Measurements from ENCODE around the gene DOCK8. TPM values are rescaled to one million over a fixed set of nuclear protein-coding genes. Genes with fewer than 3 reads are reported as not detected.

The DOCK8 gene
- total and polyA plus RNA-seq, 2 donors, result 54.5 to 60.4 TPM

DNA sequence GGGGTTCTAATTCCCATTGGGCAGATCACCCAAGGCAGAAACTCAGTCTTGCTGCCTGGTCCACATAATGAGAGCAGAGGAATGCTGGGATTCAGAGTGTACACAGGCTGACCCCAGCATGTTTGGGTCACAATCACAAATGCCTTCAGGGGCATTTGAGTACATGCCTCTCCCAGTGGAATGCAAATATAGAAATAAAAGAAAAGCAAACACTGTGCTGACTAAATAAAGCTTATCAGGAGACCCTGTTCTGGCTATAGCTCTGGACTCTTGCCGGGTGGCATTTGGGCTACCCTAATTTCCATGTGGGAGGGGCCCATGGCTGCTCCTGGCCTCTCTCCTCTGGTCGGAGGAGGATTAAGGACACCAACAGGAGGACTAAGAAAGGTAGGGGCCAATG is 121.4 kb downstream of the DOCK8 start:
- DNase-seq (ENCODE audit: low read depth in 6 of 9, low spot score in 9 of 9), result no peak

DNA sequence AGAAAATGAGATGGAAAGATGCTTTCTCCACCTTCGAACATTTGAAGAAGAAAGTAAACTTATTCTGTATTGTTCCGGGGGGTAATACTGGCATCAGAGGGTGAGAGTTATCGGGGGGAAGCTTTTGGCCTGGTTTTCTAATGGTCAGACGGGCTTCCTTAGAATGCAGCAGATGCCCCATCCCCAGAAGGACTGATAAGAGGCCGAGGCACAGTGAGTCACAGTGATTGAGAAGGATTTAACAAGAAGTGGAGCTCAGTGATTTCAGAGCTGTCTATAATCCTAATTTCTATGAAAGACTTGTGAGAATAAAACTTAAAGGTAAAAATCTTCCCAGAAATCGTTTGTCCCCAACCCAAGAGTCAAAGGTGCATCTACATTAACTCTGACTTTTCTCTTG is 123.9 kb downstream of the DOCK8 start:
- no peaks in the 10 kb centered on the region for H3K9me3 ChIP-seq (ENCODE audit: control insufficient read depth in 2 of 2, insufficient read depth in 1 of 2, low read length in 1 of 2)
- H3K36me3 ChIP-seq (ENCODE audit: control insufficient read depth in 2 of 2, insufficient read depth in 2 of 2, low read length in 1 of 2), result peaks cover 74 to 89% of the 10 kb centered on the region in 2 donors
- H3K4me1 ChIP-seq (ENCODE audit: control insufficient read depth in 2 of 2, insufficient read depth in 2 of 2, low read length in 2 of 2), result no peaks in the 10 kb centered on the region
- no peak overlapping the region for H3K4me3 ChIP-seq (ENCODE audit: low read length in 2 of 2)
- no peak overlapping the region for H3K27ac ChIP-seq (ENCODE audit: low read depth in 1 of 2, low read length in 1 of 2)
- no peak for DNase-seq (ENCODE audit: low read depth in 6 of 9, low spot score in 9 of 9)
- 97% methylated on average over 6 of the region's 6 CpGs for WGBS
- no peaks in the 10 kb centered on the region for H3K27me3 ChIP-seq (ENCODE audit: control insufficient read depth in 2 of 2, insufficient read depth in 1 of 2, low read length in 1 of 2)

More for the DNA sequence above, 121.4 kb downstream of the DOCK8 start:
- WGBS, result 97% methylated on average over 2 of the region's 2 CpGs
- Histone ChIP-seq H3K9me3 (ENCODE audit: control insufficient read depth in 2 of 2, insufficient read depth in 1 of 2, low read length in 1 of 2) (no peaks in the 10 kb centered on the region), H3K4me3 (ENCODE audit: low read length in 2 of 2) (no peak overlapping the region), H3K27me3 (ENCODE audit: control insufficient read depth in 2 of 2, insufficient read depth in 1 of 2, low read length in 1 of 2) (no peaks in the 10 kb centered on the region), H3K36me3 (ENCODE audit: control insufficient read depth in 2 of 2, insufficient read depth in 2 of 2, low read length in 1 of 2) (peaks cover 68 to 88% of the 10 kb centered on the region in 2 donors), H3K4me1 (ENCODE audit: control insufficient read depth in 2 of 2, insufficient read depth in 2 of 2, low read length in 2 of 2) (no peaks in the 10 kb centered on the region), H3K27ac (ENCODE audit: low read depth in 1 of 2, low read length in 1 of 2) (no peak overlapping the region)

DNA sequence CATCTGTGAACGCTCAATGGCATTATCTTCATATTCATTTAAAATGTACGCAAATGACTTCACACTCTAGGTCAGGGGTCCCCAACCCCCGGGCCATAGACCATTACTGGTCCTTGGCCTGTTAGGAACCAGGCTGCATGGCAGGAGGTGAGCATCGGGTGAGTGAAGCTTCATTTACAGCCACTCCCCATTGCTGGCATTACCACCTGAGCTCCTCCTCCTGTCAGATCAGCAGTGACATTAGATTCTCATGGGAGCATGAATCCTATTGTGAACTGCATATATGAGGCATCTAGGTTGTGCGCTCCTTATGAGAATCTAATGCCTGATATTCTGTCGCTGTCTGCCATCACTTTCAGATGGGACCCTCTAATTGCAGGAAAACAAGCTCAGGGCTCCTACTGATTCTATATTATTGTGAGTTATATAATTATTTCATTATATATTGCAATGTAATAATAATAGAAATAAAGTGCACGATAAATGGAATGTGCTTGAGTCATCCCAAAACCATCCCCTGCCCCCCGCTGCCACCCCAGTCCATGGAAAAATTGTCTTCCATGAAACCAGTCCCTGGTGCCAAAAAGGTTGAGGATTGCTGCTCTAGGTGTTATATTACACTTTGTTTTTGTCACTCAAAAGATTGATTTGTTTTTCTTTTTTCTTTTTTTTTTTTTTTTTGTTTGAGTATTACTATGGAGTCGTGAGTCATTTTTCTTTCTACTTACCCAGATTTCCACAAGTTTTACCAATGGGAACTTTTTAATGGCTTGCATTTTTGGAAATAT is 127.2 kb downstream of the DOCK8 start:
- H3K27ac ChIP-seq (ENCODE audit: low read depth in 1 of 2, low read length in 1 of 2), result no peak overlapping the region
- H3K27me3 ChIP-seq (ENCODE audit: control insufficient read depth in 2 of 2, insufficient read depth in 1 of 2, low read length in 1 of 2), result no peaks in the 10 kb centered on the region
- no peaks in the 10 kb centered on the region for H3K9me3 ChIP-seq (ENCODE audit: control insufficient read depth in 2 of 2, insufficient read depth in 1 of 2, low read length in 1 of 2)
- DNase-seq (ENCODE audit: low read depth in 6 of 9, low spot score in 9 of 9), result no peak
- H3K4me1 ChIP-seq (ENCODE audit: control insufficient read depth in 2 of 2, insufficient read depth in 2 of 2, low read length in 2 of 2), result no peaks in the 10 kb centered on the region
- H3K4me3 ChIP-seq (ENCODE audit: low read length in 2 of 2), result no peak overlapping the region
- peaks cover 75 to 87% of the 10 kb centered on the region in 2 donors for H3K36me3 ChIP-seq (ENCODE audit: control insufficient read depth in 2 of 2, insufficient read depth in 2 of 2, low read length in 1 of 2)
- WGBS, result 97% methylated on average over 9 of the region's 9 CpGs

- WGBS, result 96% methylated on average over 4 of the region's 4 CpGs
- peaks cover 73 to 84% of the 10 kb centered on the region in 2 donors for H3K36me3 ChIP-seq (ENCODE audit: control insufficient read depth in 2 of 2, insufficient read depth in 2 of 2, low read length in 1 of 2)
These were observed 129.1 kb downstream of the DOCK8 start for GRCh38 chr9:343773-344172.

GRCh38 chr9:346111-346571 is 131.5 kb downstream of the DOCK8 start:
- DNase-seq (ENCODE audit: low read depth in 6 of 9, low spot score in 9 of 9), result no peak
- H3K36me3 ChIP-seq (ENCODE audit: control insufficient read depth in 2 of 2, insufficient read depth in 2 of 2, low read length in 1 of 2), result peaks cover 76 to 88% of the 10 kb centered on the region in 2 donors
- no peaks in the 10 kb centered on the region for H3K27me3 ChIP-seq (ENCODE audit: control insufficient read depth in 2 of 2, insufficient read depth in 1 of 2, low read length in 1 of 2)
- H3K4me3 ChIP-seq (ENCODE audit: low read length in 2 of 2), result no peak overlapping the region
- H3K27ac ChIP-seq (ENCODE audit: low read depth in 1 of 2, low read length in 1 of 2), result no peak overlapping the region
- 97% methylated on average over 8 of the region's 8 CpGs for WGBS
- H3K4me1 ChIP-seq (ENCODE audit: control insufficient read depth in 2 of 2, insufficient read depth in 2 of 2, low read length in 2 of 2), result no peaks in the 10 kb centered on the region
- H3K9me3 ChIP-seq (ENCODE audit: control insufficient read depth in 2 of 2, insufficient read depth in 1 of 2, low read length in 1 of 2), result no peaks in the 10 kb centered on the region

More at GRCh38 chr9:343773-344172, 129.1 kb downstream of the DOCK8 start:
- no peaks in the 10 kb centered on the region for H3K27me3 ChIP-seq (ENCODE audit: control insufficient read depth in 2 of 2, insufficient read depth in 1 of 2, low read length in 1 of 2)
- no peak for DNase-seq (ENCODE audit: low read depth in 6 of 9, low spot score in 9 of 9)
- H3K4me1 ChIP-seq (ENCODE audit: control insufficient read depth in 2 of 2, insufficient read depth in 2 of 2, low read length in 2 of 2), result no peaks in the 10 kb centered on the region
- no peak overlapping the region for H3K27ac ChIP-seq (ENCODE audit: low read depth in 1 of 2, low read length in 1 of 2)
- H3K9me3 ChIP-seq (ENCODE audit: control insufficient read depth in 2 of 2, insufficient read depth in 1 of 2, low read length in 1 of 2), result no peaks in the 10 kb centered on the region
- no peak overlapping the region for H3K4me3 ChIP-seq (ENCODE audit: low read length in 2 of 2)

DNA sequence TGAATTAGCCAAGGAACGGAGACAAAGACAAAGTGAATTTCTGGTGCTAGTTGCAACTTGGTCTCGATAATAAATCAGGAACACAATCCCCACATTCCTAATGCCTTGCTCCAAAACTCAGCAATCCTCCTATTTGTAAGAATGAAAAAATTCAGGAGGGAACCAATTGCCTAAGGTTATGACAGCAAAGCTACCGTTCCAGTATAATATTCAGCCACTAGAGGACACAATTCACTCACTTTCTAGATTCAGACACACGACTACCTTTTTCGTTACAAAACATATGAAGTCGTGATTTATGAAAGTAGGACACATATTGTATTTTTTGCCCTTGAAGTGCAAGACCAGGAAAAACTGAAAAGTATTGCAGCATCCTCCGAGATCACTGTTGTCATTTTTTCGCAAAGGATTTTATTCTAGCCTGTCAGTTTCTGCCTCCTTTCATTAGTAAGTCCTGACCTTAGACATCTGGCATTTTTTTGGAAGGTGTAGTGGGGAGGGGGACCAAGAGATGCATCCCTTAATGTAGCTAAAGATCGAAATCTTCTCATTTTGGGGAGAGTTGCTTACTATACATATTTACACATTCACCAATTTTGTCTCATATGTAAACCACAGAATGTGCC is 133.1 kb downstream of the DOCK8 start:
- H3K27me3 ChIP-seq (ENCODE audit: control insufficient read depth in 2 of 2, insufficient read depth in 1 of 2, low read length in 1 of 2), result no peaks in the 10 kb centered on the region
- H3K27ac ChIP-seq (ENCODE audit: low read depth in 1 of 2, low read length in 1 of 2), result no peak overlapping the region
- WGBS, result 80% methylated on average over 9 of the region's 9 CpGs
- peaks cover 82 to 88% of the 10 kb centered on the region in 2 donors for H3K36me3 ChIP-seq (ENCODE audit: control insufficient read depth in 2 of 2, insufficient read depth in 2 of 2, low read length in 1 of 2)
- no peaks in the 10 kb centered on the region for H3K9me3 ChIP-seq (ENCODE audit: control insufficient read depth in 2 of 2, insufficient read depth in 1 of 2, low read length in 1 of 2)
- H3K4me3 ChIP-seq (ENCODE audit: low read length in 2 of 2), result no peak overlapping the region
- peak in 2 of 9 donors; percentile 1 to 10 for DNase-seq (ENCODE audit: low read depth in 6 of 9, low spot score in 9 of 9)
- no peaks in the 10 kb centered on the region for H3K4me1 ChIP-seq (ENCODE audit: control insufficient read depth in 2 of 2, insufficient read depth in 2 of 2, low read length in 2 of 2)

DNA sequence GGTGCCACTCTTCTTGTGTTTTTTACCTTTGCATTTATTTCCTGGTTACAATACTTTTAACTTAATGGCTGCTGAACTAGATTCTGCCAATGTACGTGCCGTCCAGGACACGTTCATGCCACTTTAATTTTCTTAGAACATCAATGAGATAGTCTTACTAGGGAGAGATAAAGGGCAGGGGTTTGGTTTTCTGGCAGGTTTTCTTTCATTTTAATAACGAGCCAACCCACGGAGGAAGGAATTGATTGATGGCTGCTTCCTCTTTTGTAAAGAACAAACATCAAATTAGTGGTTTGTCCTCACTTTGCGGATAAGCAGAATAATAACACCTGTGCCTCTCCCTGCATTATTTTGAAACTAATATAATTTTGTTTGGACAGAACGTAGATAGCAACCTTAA is 135.7 kb downstream of the DOCK8 start:
- Histone ChIP-seq H3K9me3 (ENCODE audit: control insufficient read depth in 2 of 2, insufficient read depth in 1 of 2, low read length in 1 of 2) (no peaks in the 10 kb centered on the region), H3K4me1 (ENCODE audit: control insufficient read depth in 2 of 2, insufficient read depth in 2 of 2, low read length in 2 of 2) (peaks cover 0 to 5% of the 10 kb centered on the region in 2 donors), H3K36me3 (ENCODE audit: control insufficient read depth in 2 of 2, insufficient read depth in 2 of 2, low read length in 1 of 2) (peaks cover 69 to 75% of the 10 kb centered on the region in 2 donors), H3K4me3 (ENCODE audit: low read length in 2 of 2) (no peak overlapping the region), H3K27me3 (ENCODE audit: control insufficient read depth in 2 of 2, insufficient read depth in 1 of 2, low read length in 1 of 2) (no peaks in the 10 kb centered on the region), H3K27ac (ENCODE audit: low read depth in 1 of 2, low read length in 1 of 2) (no peak overlapping the region)
- WGBS, result 42% methylated on average over 7 of the region's 7 CpGs
- no peak for DNase-seq (ENCODE audit: low read depth in 6 of 9, low spot score in 9 of 9)

DNA sequence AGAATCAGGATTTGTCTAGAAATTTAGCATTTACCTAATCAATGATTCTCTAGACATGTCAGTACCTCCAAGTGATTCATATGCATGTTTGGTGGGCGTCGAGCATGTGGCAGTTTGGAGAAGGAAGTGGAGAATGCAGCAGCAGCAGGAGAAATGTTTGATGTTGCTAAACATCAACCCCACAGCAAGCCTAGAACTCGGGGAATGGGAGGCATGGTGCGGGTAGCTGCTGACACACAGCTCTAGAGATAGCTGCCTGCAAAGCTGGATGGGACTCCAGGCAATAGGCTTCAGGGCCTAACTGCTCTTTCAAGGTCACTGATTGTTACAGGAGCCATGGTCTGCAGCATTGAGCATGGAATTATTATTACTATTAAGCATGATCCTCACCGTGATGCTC is 137.3 kb downstream of the DOCK8 start:
- no peaks in the 10 kb centered on the region for H3K27me3 ChIP-seq (ENCODE audit: control insufficient read depth in 2 of 2, insufficient read depth in 1 of 2, low read length in 1 of 2)
- peaks cover 56 to 65% of the 10 kb centered on the region in 2 donors for H3K36me3 ChIP-seq (ENCODE audit: control insufficient read depth in 2 of 2, insufficient read depth in 2 of 2, low read length in 1 of 2)
- no peak for DNase-seq (ENCODE audit: low read depth in 6 of 9, low spot score in 9 of 9)
- no peak overlapping the region for H3K4me3 ChIP-seq (ENCODE audit: low read length in 2 of 2)
- 96% methylated on average over 5 of the region's 5 CpGs for WGBS
- H3K27ac ChIP-seq (ENCODE audit: low read depth in 1 of 2, low read length in 1 of 2), result no peak overlapping the region
- H3K4me1 ChIP-seq (ENCODE audit: control insufficient read depth in 2 of 2, insufficient read depth in 2 of 2, low read length in 2 of 2), result peaks cover 0 to 5% of the 10 kb centered on the region in 2 donors
- no peaks in the 10 kb centered on the region for H3K9me3 ChIP-seq (ENCODE audit: control insufficient read depth in 2 of 2, insufficient read depth in 1 of 2, low read length in 1 of 2)

DNA sequence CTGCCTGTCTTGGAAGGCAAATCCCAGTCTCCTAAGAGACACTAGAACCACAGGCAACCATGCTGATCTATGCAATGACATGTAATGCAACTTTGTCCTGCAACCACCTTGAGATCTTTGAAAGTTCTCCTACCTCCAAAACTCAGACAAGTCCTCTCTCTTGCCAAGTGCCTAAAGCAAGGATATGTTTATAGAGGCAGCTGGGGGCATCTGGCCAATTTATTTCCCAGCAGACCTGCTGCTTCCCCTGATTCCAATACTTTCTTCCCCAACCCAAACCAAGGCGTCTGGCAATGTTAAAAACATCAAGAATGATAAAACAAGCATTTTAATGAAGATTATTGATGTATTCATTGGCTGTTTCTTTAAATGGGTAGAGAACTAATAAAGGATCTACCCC is 138.4 kb downstream of the DOCK8 start:
- H3K4me1 ChIP-seq (ENCODE audit: control insufficient read depth in 2 of 2, insufficient read depth in 2 of 2, low read length in 2 of 2), result peaks cover 0 to 5% of the 10 kb centered on the region in 2 donors
- H3K27me3 ChIP-seq (ENCODE audit: control insufficient read depth in 2 of 2, insufficient read depth in 1 of 2, low read length in 1 of 2), result no peaks in the 10 kb centered on the region
- no peak overlapping the region for H3K27ac ChIP-seq (ENCODE audit: low read depth in 1 of 2, low read length in 1 of 2)
- H3K9me3 ChIP-seq (ENCODE audit: control insufficient read depth in 2 of 2, insufficient read depth in 1 of 2, low read length in 1 of 2), result no peaks in the 10 kb centered on the region
- peaks cover 49 to 65% of the 10 kb centered on the region in 2 donors for H3K36me3 ChIP-seq (ENCODE audit: control insufficient read depth in 2 of 2, insufficient read depth in 2 of 2, low read length in 1 of 2)
- no peak for DNase-seq (ENCODE audit: low read depth in 6 of 9, low spot score in 9 of 9)
- 96% methylated on average over 1 of the region's 1 CpG for WGBS
- no peak overlapping the region for H3K4me3 ChIP-seq (ENCODE audit: low read length in 2 of 2)

Data from thymus (tissue), 11 donors.